CD14-positive monocyte (primary cell): ENCODE measurements around the gene C22orf23. TPM values are rescaled to one million over a fixed set of nuclear protein-coding genes. Genes with fewer than 3 reads are reported as not detected.

ENCODE experiments used
- DNase-seq, 3 donors: peaks; one replicate each; pipeline ENCODE4 v3.0.0-alpha.2; 2011 to 2022
- H2AFZ ChIP-seq: 2 replicates; pipeline ENCODE4 v1.6.0; 2012; ENCODE audit warnings: mild to moderate bottlenecking, low read depth, low read length, inconsistent platforms; ENCODE audit not compliant: insufficient read depth, poor library complexity, severe bottlenecking
- H3K27ac ChIP-seq, 2 donors: 1 replicate in 1 of 2; 2 replicates in 1 of 2; pipeline ENCODE4 v1.5.1; 2012 to 2013; ENCODE audit warnings: low read length in 2 of 2, control low read depth in 1 of 2, inconsistent platforms in 1 of 2, low read depth in 1 of 2, mild to moderate bottlenecking in 1 of 2
- H3K27me3 ChIP-seq, 2 donors: one replicate each; pipeline versions ENCODE4 v1.6.0 to v1.6.1; 2011 to 2013; ENCODE audit warnings: low read length in 2 of 2; ENCODE audit not compliant: control insufficient read depth in 2 of 2, insufficient read depth in 2 of 2
- H3K36me3 ChIP-seq, 2 donors: replicated peaks in 1 of 2; 1 replicate in 1 of 2; 2 replicates in 1 of 2; pipeline versions ENCODE4 v1.5.1 to v1.6.1; 2012 to 2013; ENCODE audit warnings: low read length in 2 of 2, control low read depth in 1 of 2, inconsistent platforms in 1 of 2, mild to moderate bottlenecking in 1 of 2; ENCODE audit not compliant: insufficient read depth in 2 of 2, control insufficient read depth in 1 of 2
- H3K4me1 ChIP-seq, 2 donors: 1 replicate in 1 of 2; 2 replicates in 1 of 2; pipeline versions ENCODE4 v1.5.1 to v1.6.1; 2012 to 2013; ENCODE audit warnings: low read length in 2 of 2, control low read depth in 1 of 2, inconsistent platforms in 1 of 2, mild to moderate bottlenecking in 1 of 2, moderate library complexity in 1 of 2; ENCODE audit not compliant: insufficient read depth in 2 of 2, control insufficient read depth in 1 of 2
- H3K4me2 ChIP-seq: replicated peaks from 2 replicates; pipeline ENCODE3; 2012; ENCODE audit warnings: low read length, moderate library complexity, mild to moderate bottlenecking; ENCODE audit not compliant: poor library complexity, severe bottlenecking; ENCODE audit errors: extremely low read depth
- H3K4me3 ChIP-seq, 3 experiments: fragments of 200-600 bp in 1 of 3; sonication (generic) in 1 of 3; replicated peaks in 1 of 3; 1 replicate in 2 of 3; 2 replicates in 1 of 3; pipeline ENCODE4 v1.5.1; 2011 to 2013; ENCODE audit warnings: low read length in 3 of 3, mild to moderate bottlenecking in 3 of 3, control low read depth in 2 of 3, low read depth in 2 of 3, inconsistent platforms in 1 of 3, moderate library complexity in 1 of 3
- H3K79me2 ChIP-seq: 2 replicates; pipeline ENCODE4 v1.6.0; 2012; ENCODE audit warnings: mild to moderate bottlenecking, control low read depth, inconsistent platforms, low read length, moderate library complexity; ENCODE audit not compliant: insufficient read depth
- H3K9ac ChIP-seq: 2 replicates; pipeline ENCODE4 v1.6.0; 2017; ENCODE audit warnings: low read length, mild to moderate bottlenecking; ENCODE audit not compliant: insufficient read depth, poor library complexity, severe bottlenecking
- H3K9me3 ChIP-seq, 2 donors: replicated peaks in 1 of 2; 1 replicate in 1 of 2; 2 replicates in 1 of 2; pipeline versions ENCODE4 v1.5.1 to v1.6.1; 2012 to 2013; ENCODE audit warnings: low read length in 2 of 2, control low read depth in 1 of 2; ENCODE audit not compliant: control insufficient read depth in 1 of 2, insufficient read depth in 1 of 2
- H4K20me1 ChIP-seq: 2 replicates; pipeline ENCODE4 v1.6.0; 2012; ENCODE audit warnings: mild to moderate bottlenecking, low read length, control low read depth, moderate library complexity; ENCODE audit not compliant: insufficient read depth
- H3K27ac Mint-ChIP-seq, 7 donors: one replicate each; pipeline ENCODE4 v1.8.0; 2020; ENCODE audit warnings: mild to moderate bottlenecking in 7 of 7, mixed read lengths in 7 of 7, moderate library complexity in 6 of 7, inconsistent platforms in 2 of 7
- H3K27me3 Mint-ChIP-seq, 3 donors: one replicate each; pipeline ENCODE4 v1.8.0; 2021 to 2022; ENCODE audit warnings: low read depth in 3 of 3, mild to moderate bottlenecking in 3 of 3, mixed read lengths in 3 of 3, moderate library complexity in 3 of 3, inconsistent platforms in 1 of 3
- H3K36me3 Mint-ChIP-seq, 2 donors: one replicate each; pipeline ENCODE4 v1.8.0; 2020; ENCODE audit warnings: mixed read lengths in 2 of 2, inconsistent platforms in 1 of 2, mild to moderate bottlenecking in 1 of 2
- H3K4me1 Mint-ChIP-seq: one replicate; pipeline ENCODE4 v1.8.0; 2020; ENCODE audit warnings: mild to moderate bottlenecking, mixed read lengths
- H3K4me3 Mint-ChIP-seq, 2 donors: one replicate each; pipeline ENCODE4 v1.8.0; 2020; ENCODE audit warnings: mild to moderate bottlenecking in 2 of 2, mixed read lengths in 2 of 2, moderate library complexity in 1 of 2
- H3K9me3 Mint-ChIP-seq, 7 donors: one replicate each; pipeline ENCODE4 v1.8.0; 2020 to 2022; ENCODE audit warnings: mixed read lengths in 7 of 7, mild to moderate bottlenecking in 6 of 7, moderate library complexity in 6 of 7, inconsistent platforms in 2 of 7
- CTCF ChIP-seq: fragments of 200-600 bp; IDR thresholded peaks from one replicate; pipeline ENCODE4 v1.8.0; 2022; ENCODE audit warnings: antibody characterized with exemption, mild to moderate bottlenecking
- WGBS: methylation state at CpG from one replicate; pipeline ENCODE4 v1.1.5; 2013; ENCODE audit warnings: missing lambda C conversion rate; ENCODE audit not compliant: insufficient coverage; 5-methylcytosine and 5-hydroxymethylcytosine counted together
- intact Hi-C, 2 donors: fragments of 100-400 bp; cut with micrococcal nuclease; formaldehyde crosslinking; loops; one replicate each; pipeline versions ENCODE4 v1.15.0 to v1.15.1; 2023
- polyA plus RNA-seq, 3 donors: library from polyadenylated mRNA; depleted of rRNA in 1 of 3; unstranded in 2 of 3; stranded (reverse) in 1 of 3; fragments of 300-500 nt in 2 of 3; fragments of >200 nt in 1 of 3; fragmentation: Illumina TruSeq in 2 of 3; gene quantifications; 1 replicate in 2 of 3; 2 replicates in 1 of 3; pipeline ENCODE4 v1.2.3, GENCODE V29; 2012 to 2021

C22orf23 gene
- polyA plus RNA-seq, 3 donors = not detected

- Histone ChIP-seq H2AFZ (no peak overlapping the region), H3K4me1 (no peaks in the 10 kb centered on the region), H3K79me2 (no peaks in the 10 kb centered on the region), H3K36me3 (peaks cover 43 to 52% of the 10 kb centered on the region in 2 donors), H3K27ac (no peak overlapping the region), H3K9ac (no peak overlapping the region), H4K20me1 (no peaks in the 10 kb centered on the region), H3K27me3 (no peaks in the 10 kb centered on the region), H3K9me3 (no peaks in the 10 kb centered on the region), H3K4me2 (no peak overlapping the region), H3K4me3 (no peak overlapping the region)
- TF ChIP-seq CTCF = no peak
- no peaks in the 10 kb centered on the region for H3K9me3 Mint-ChIP-seq
- peaks cover 42 to 63% of the 10 kb centered on the region in 2 donors for H3K36me3 Mint-ChIP-seq
- H3K27me3 Mint-ChIP-seq = peaks cover 0 to 3% (median 0%) of the 10 kb centered on the region in 3 donors
- DNase-seq = no peak
- intact Hi-C loops = no loop called here
- H3K4me1 Mint-ChIP-seq = no peaks in the 10 kb centered on the region
- peak overlapping the region in 1 of 7 donors; percentile 54 for H3K27ac Mint-ChIP-seq
- WGBS = 94% methylated on average over 31 of the region's 32 CpGs
- H3K4me3 Mint-ChIP-seq = no peak overlapping the region
These were observed 26.4 kb downstream of the C22orf23 start for GRCh38 chr22:37926771-37927636.

GRCh38 chr22:37926358-37926757, 27.0 kb downstream of the C22orf23 start:
- no peak for DNase-seq
- Histone ChIP-seq H3K9ac (no peak overlapping the region), H3K79me2 (no peaks in the 10 kb centered on the region), H3K36me3 (peaks cover 38 to 46% of the 10 kb centered on the region in 2 donors), H3K4me3 (no peak overlapping the region), H3K4me2 (no peak overlapping the region), H3K27ac (no peak overlapping the region), H4K20me1 (no peaks in the 10 kb centered on the region), H3K4me1 (no peaks in the 10 kb centered on the region), H3K9me3 (no peaks in the 10 kb centered on the region), H3K27me3 (no peaks in the 10 kb centered on the region), H2AFZ (no peak overlapping the region)
- intact Hi-C loops = no loop called here
- peaks cover 38 to 62% of the 10 kb centered on the region in 2 donors for H3K36me3 Mint-ChIP-seq
- H3K27ac Mint-ChIP-seq = peak overlapping the region in 1 of 7 donors; percentile 54
- TF ChIP-seq CTCF = no peak
- H3K27me3 Mint-ChIP-seq = peaks cover 0 to 3% (median 0%) of the 10 kb centered on the region in 3 donors
- WGBS = over 99% methylated on average over 7 of the region's 7 CpGs
- no peak overlapping the region for H3K4me3 Mint-ChIP-seq
- no peaks in the 10 kb centered on the region for H3K9me3 Mint-ChIP-seq
- H3K4me1 Mint-ChIP-seq = no peaks in the 10 kb centered on the region
